H1 (cell line): ENCODE data around the gene TOP3B. TPM values are rescaled to one million over a fixed set of nuclear protein-coding genes. Genes with fewer than 3 reads are reported as not detected.

Experiments
- CBX8 ChIP-seq: fragments of 300-800, 300-1000 bp; sonication (generic); IDR thresholded peaks from 2 replicates; pipeline ENCODE4 v1.7.1; 2016; ENCODE audit warnings: low read depth, low read length, borderline replicate concordance
- CHD1 ChIP-seq: IDR thresholded peaks from 2 replicates; pipeline ENCODE4 v1.6.1; 2012; ENCODE audit warnings: low read depth, low read length, improper control_type of control experiment
- CHD7 ChIP-seq: fragments of 300-600 bp; sonication (generic); IDR thresholded peaks from 2 replicates; pipeline ENCODE4 v1.7.1; 2012; ENCODE audit warnings: low read length, moderate library complexity, mild to moderate bottlenecking, inconsistent platforms; ENCODE audit not compliant: insufficient replicate concordance
- EZH2 ChIP-seq: fragments of 200-600 bp; sonication (generic); IDR thresholded peaks from 2 replicates; pipeline ENCODE4 v1.7.1; 2012; ENCODE audit warnings: low read depth, mild to moderate bottlenecking, moderate library complexity, low read length, inconsistent platforms; ENCODE audit not compliant: severe bottlenecking
- POLR2A ChIP-seq, 2 experiments: IDR thresholded peaks; 1 replicate in 1 of 2; 2 replicates in 1 of 2; pipeline ENCODE4 v1.6.1; 2011; ENCODE audit warnings: low read depth in 2 of 2, low read length in 2 of 2, mild to moderate bottlenecking in 2 of 2; ENCODE audit errors: control extremely low read depth in 1 of 2
- TBP ChIP-seq: IDR thresholded peaks from 2 replicates; pipeline ENCODE4 v1.6.1; 2011; ENCODE audit warnings: low read depth, low read length, improper control_type of control experiment
- polyA plus RNA-seq, 7 experiments: library from polyadenylated mRNA; depleted of rRNA in 3 of 7; stranded (reverse) in 5 of 7; unstranded in 2 of 7; fragments of >200 nt in 5 of 7; fragments of 200-250 nt in 2 of 7; gene quantifications; 1 replicate in 5 of 7; 2 replicates in 1 of 7; 4 replicates in 1 of 7; pipeline versions ENCODE4 v1.2.1 to v1.2.3, GENCODE V29; 2011 to 2013; ENCODE audit warnings: missing spikeins in 2 of 7, mixed read lengths in 2 of 7
- total RNA-seq: library from RNA; stranded (reverse); fragmentation: NEBNext Ultra II Directional; extraction: Animal tissue kit (Norgen Biotek cat#: 25700); gene quantifications from 2 replicates; pipeline ENCODE4 v1.2.1, GENCODE V29; 2021

Gene TOP3B
- total and polyA plus RNA-seq, 2 of the 8 experiments (the other 6 are each of a cell fraction or from before 2014, with no cell fraction given): 30.4 to 52.8 TPM

- TF ChIP-seq EZH2: no peak
- TF ChIP-seq CBX8: no peak
- TF ChIP-seq TBP: no peak
- no peak for TF ChIP-seq CHD7
- no peak for TF ChIP-seq CHD1
- TF ChIP-seq POLR2A (IDR thresholded peaks at IDR 0.05; ENCODE audit: control extremely low read depth in 1 of 2, low read depth in 2 of 2, low read length in 2 of 2): no peak
- TF ChIP-seq, all 59 proteins: peak for 0
These were observed 40.5 kb upstream of the TOP3B start (continued) for GRCh38 chr22:22022947-22023534.
